Calu3 (cell line): ENCODE data around the gene DYRK1A. TPM values are rescaled to one million over a fixed set of nuclear protein-coding genes. Genes with fewer than 3 reads are reported as not detected.
A peak's percentile ranks its signal among the peaks of the same experiment; 100 is the strongest.

Experiments
- BruUV-seq: library from RNA; stranded (reverse); fragments of 400-500 nt; replicated peaks from 2 replicates; lab custom pipeline; 2021; lab: Mats Ljungman, UMichigan
- CTCF ChIA-PET: fragments of 300-600 bp; sonication (Branson Sonifier 250); formaldehyde crosslinking; loops from one replicate; lab custom pipeline; 2022; ENCODE audit warnings: antibody characterized with exemption; lab: Charles Lee
- DNase-seq: peaks from one replicate; pipeline ENCODE4 v3.0.0; 2022
- H3K27ac Mint-ChIP-seq: one replicate; pipeline ENCODE4 v1.8.0; 2022; ENCODE audit warnings: mixed read lengths; ENCODE audit not compliant: unreplicated experiment
- H3K27me3 Mint-ChIP-seq: one replicate; pipeline ENCODE4 v1.8.0; 2022; ENCODE audit warnings: mixed read lengths; ENCODE audit not compliant: unreplicated experiment
- H3K36me3 Mint-ChIP-seq: one replicate; pipeline ENCODE4 v1.8.0; 2022; ENCODE audit warnings: mild to moderate bottlenecking, moderate library complexity, mixed read lengths; ENCODE audit not compliant: insufficient read depth, unreplicated experiment
- H3K4me1 Mint-ChIP-seq: one replicate; pipeline ENCODE4 v1.8.0; 2022; ENCODE audit warnings: mild to moderate bottlenecking, low read depth, mixed read lengths; ENCODE audit not compliant: unreplicated experiment
- H3K4me3 Mint-ChIP-seq: one replicate; pipeline ENCODE4 v1.8.0; 2022; ENCODE audit warnings: mild to moderate bottlenecking, low read depth, moderate library complexity, mixed read lengths; ENCODE audit not compliant: unreplicated experiment
- H3K9me3 Mint-ChIP-seq: one replicate; pipeline ENCODE4 v1.8.0; 2022; ENCODE audit warnings: low read depth, mixed read lengths; ENCODE audit not compliant: unreplicated experiment
- CTCF ChIP-seq: fragments of 200-600 bp; IDR thresholded peaks from one replicate; pipeline ENCODE4 v1.8.0; 2022; ENCODE audit warnings: antibody characterized with exemption; ENCODE audit not compliant: unreplicated experiment
- intact Hi-C: fragments of 100-400 bp; cut with micrococcal nuclease; formaldehyde crosslinking; loops from one replicate; pipeline ENCODE4 v1.10.0; 2022; ENCODE audit not compliant: unreplicated experiment
- total RNA-seq: library from RNA; stranded (reverse); gene quantifications from 2 replicates; pipeline ENCODE4 v1.2.3, GENCODE V29; 2022

The DYRK1A gene
- total RNA-seq, 1 experiment from 2014 or later = 45.4 TPM

DNA sequence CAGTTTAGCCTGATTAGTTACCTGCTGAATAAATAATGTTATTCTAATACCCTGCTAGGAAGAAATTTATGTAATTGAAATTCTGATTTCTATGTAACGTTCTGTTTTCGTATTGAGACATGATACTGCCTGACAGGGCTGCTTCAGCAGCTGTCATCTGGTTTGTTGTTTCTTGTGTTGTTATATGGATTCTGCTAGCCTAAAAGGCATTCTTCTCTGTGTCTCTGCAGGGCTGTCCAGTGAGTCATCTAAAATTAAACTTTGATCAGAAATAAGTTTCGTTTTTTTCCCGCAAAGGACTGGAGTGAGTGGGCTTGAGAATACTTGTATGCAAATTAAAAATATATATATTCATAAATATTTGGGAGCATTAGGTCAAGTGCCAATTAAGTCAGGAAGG is 93.0 kb downstream of the DYRK1A start:
- H3K27me3 Mint-ChIP-seq = no peaks in the 10 kb centered on the region
- CTCF ChIA-PET = no interaction called here
- H3K4me1 Mint-ChIP-seq = peaks cover 56% of the 10 kb centered on the region
- peaks cover 6% of the 10 kb centered on the region for H3K36me3 Mint-ChIP-seq
- BruUV-seq = no TSS peak
- no peak for TF ChIP-seq CTCF
- no peak overlapping the region for H3K4me3 Mint-ChIP-seq
- H3K9me3 Mint-ChIP-seq = no peaks in the 10 kb centered on the region
- no peak overlapping the region for H3K27ac Mint-ChIP-seq
- DNase-seq = no peak
- intact Hi-C loops = no loop called here

DNA sequence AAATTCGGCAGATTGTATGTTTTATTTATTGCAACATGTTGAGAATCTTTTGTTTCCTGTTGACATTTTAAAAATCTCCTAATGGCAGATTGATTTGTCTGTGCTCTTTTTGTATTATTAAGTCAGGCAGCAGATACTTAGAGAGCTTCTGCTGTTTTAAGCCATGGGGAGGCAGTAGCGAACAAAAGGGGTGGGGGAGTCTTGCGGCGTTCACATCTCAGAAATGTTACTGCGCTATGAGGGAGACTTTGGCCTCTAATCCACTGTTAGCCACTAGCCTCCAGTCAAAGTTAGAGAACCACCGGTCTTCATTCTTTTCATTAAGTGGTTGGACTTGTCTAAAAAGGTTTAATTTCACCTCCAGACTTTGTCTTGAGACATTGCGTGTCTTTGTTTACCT is 93.6 kb downstream of the DYRK1A start:
- no peak for DNase-seq
- no peak for TF ChIP-seq CTCF
- CTCF ChIA-PET = interaction anchor here (0.6 kb wide), 1 partner anchor 510 kb away, joined by 9 read pairs; no protein-coding TSS in a partner anchor
- Mint-ChIP-seq H3K4me1 (peaks cover 50% of the 10 kb centered on the region), H3K4me3 (no peak overlapping the region), H3K27me3 (no peaks in the 10 kb centered on the region), H3K9me3 (no peaks in the 10 kb centered on the region), H3K27ac (no peak overlapping the region), H3K36me3 (peaks cover 6% of the 10 kb centered on the region)
- intact Hi-C loops = loop anchor here (5.0 to 10.0 kb wide), 2 partner anchors 88 to 125 kb away; no protein-coding TSS in a partner anchor
- no TSS peak for BruUV-seq

DNA sequence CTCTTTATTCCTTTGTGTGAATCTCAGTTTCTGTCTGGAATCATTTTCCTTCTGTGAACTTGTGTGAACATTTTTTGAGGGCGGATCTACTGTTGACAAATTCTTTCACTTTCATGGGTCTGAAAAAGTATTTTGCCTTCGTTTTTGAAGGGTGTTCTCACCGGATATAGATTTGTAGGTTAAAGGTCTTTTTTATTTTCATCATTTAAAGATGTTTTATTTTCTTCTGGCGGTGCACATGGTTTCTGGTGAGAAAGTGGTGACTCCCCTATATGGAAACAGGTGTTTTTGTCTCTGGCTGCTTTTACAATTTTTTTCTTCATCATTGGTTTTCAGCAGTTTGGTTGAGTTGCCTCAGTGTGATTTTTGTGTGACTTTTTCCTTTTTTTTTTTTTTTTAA is 94.9 kb downstream of the DYRK1A start:
- peaks cover 42% of the 10 kb centered on the region for H3K4me1 Mint-ChIP-seq
- peaks cover 6% of the 10 kb centered on the region for H3K36me3 Mint-ChIP-seq
- no TSS peak for BruUV-seq
- DNase-seq = no peak
- no peak overlapping the region for H3K27ac Mint-ChIP-seq
- no peaks in the 10 kb centered on the region for H3K27me3 Mint-ChIP-seq
- CTCF ChIA-PET = no interaction called here
- intact Hi-C loops = loop anchor here (5.0 to 10.0 kb wide), 2 partner anchors 89 to 123 kb away; no protein-coding TSS in a partner anchor
- H3K4me3 Mint-ChIP-seq = no peak overlapping the region
- no peak for TF ChIP-seq CTCF
- H3K9me3 Mint-ChIP-seq = no peaks in the 10 kb centered on the region

DNA sequence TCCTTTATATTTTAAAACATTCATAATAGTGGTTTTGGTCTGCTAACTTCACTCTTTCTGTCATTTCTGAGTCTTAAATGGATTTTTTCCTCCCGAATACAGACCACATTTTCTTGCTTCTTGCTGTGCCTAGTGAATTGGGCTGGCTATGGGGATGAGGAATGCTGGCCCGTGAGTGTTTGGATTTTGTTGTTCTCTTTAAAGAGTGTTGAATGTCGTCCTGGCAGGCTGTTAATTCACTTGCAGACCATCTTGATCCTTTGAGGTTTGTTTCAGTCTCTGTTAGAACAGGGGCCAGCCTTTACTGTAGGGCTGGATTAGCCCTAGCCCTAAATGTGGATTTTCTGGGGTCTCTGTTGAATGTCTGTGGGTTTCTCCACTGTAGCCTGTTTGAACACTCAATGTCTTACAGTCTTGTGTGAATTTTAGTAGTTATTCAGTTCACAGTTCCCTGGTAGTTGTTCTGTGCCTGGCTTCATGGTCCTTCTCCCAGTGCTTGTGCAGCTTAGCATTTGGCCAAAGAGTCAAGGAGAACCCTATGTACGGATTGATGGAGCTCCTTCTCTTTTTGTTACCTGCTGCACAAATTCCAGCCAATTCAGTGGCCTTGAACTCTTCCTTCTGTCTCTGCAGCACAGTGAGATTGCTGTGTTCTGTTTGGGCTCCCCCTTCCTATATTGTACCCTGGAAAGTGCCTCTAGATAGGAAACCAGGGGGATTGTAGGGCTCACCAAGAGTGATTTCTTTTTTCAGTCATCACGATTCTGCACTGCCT is 95.7 kb downstream of the DYRK1A start:
- no peaks in the 10 kb centered on the region for H3K27me3 Mint-ChIP-seq
- DNase-seq = no peak
- no peaks in the 10 kb centered on the region for H3K9me3 Mint-ChIP-seq
- no peak for TF ChIP-seq CTCF
- peak overlapping the region; percentile 54 for H3K27ac Mint-ChIP-seq
- CTCF ChIA-PET = interaction anchor here (0.6 to 0.7 kb wide), 2 partner anchors 248 to 416 kb away, joined by 3 read pairs; no protein-coding TSS in a partner anchor
- intact Hi-C loops = loop anchor here (5.0 to 10.0 kb wide), 2 partner anchors 90 to 123 kb away; no protein-coding TSS in a partner anchor
- BruUV-seq = no TSS peak
- peak overlapping the region; percentile 44 for H3K4me3 Mint-ChIP-seq
- peaks cover 42% of the 10 kb centered on the region for H3K4me1 Mint-ChIP-seq
- peaks cover 6% of the 10 kb centered on the region for H3K36me3 Mint-ChIP-seq
